Caki2 (cell line): ENCODE results near the gene PRORP. TPM values are rescaled to one million over a fixed set of nuclear protein-coding genes. Genes with fewer than 3 reads are reported as not detected.
"Not testable (repeated sequence)": the region's sequence is repeated elsewhere in the genome, so short reads cannot be mapped to it uniquely, and the experiment has no call there.

Source experiments
- DNase-seq: peaks from one replicate; pipeline ENCODE4 v3.0.0-alpha.2; 2015; ENCODE audit warnings: low read depth
- in situ Hi-C: cut with HindIII; loops from 2 replicates; pipeline ENCODE4 v1.10.0; 2016; ENCODE audit warnings: low sequenced_read_pairs, low pct_unique_long_range_greater_than_20kb, mixed read lengths
- total RNA-seq: library from RNA; depleted of rRNA; stranded (reverse); fragments of >200 nt; shearing (Covaris generic); gene quantifications from 2 replicates; pipeline ENCODE4 v1.2.3, GENCODE V29; 2014; ENCODE audit warnings: low replicate concordance; rRNA removed

The PRORP gene
- 22.8 and 40.7 TPM in 2 replicates for total RNA-seq

GRCh38 chr14:35121887-35122695, at the start of gene PRORP, which contains the start of gene PPP2R3C:
PRORP (plus strand) TSS chr14:35122552; CDS start chr14:35123246, 694 bp downstream.
PPP2R3C (minus strand) TSS chr14:35121990; CDS start chr14:35121959, 31 bp downstream.
- in situ Hi-C loops, result no loop called here
- peak; percentile 97 for DNase-seq

DNA sequence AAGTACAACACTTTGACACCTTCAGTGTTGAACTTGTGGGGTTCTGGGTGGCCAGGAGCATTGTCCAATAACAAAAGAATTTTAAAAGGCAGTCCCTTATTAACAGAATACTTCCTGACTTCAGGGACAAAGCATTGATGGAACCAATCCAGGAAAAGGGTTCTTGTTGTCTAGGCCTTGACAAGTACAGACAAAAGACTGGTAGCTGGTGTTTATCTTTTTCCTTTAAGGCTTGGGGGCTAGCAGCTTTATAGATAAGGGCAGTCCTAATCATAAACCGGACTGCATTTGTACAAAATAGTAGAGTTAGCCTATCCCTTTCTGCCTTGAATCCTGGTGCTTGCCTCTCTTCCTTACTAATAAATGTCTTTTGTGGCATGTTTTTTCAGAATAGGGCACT, 48.9 kb upstream of the PRORP start:
- no peak for DNase-seq
- in situ Hi-C loops, result no loop called here

DNA sequence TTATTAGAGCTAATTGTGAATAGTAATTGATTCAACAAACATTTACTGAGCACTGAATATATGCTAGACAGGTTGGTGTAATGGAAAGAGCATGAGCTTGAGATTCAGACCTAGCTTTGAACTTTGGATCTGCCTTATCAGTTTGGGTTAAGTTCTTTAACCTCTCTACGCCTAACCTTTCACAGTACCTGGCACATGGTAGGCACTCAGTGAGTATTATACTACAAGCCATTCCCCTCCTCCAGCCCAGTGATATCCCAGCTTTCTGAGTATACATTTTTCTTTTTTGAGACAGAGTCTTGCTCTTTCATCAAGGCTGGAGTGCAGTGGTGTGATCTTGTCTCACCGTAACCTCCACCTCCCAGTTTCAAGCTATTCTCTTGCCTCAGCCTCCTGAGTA, 44.3 kb upstream of the PRORP start:
- in situ Hi-C loops, result no loop called here
- DNase-seq, result no peak

GRCh38 chr14:35079742-35080141, 42.6 kb upstream of the PRORP start:
- in situ Hi-C loops, result no loop called here
- DNase-seq, result no peak

GRCh38 chr14:35083530-35084150, 38.7 kb upstream of the PRORP start:
- in situ Hi-C loops, result no loop called here
- no peak for DNase-seq

- in situ Hi-C loops, result no loop called here
- no peak for DNase-seq
Observed at GRCh38 chr14:35085441-35085840, 36.9 kb upstream of the PRORP start.

GRCh38 chr14:35088514-35088913, 33.8 kb upstream of the PRORP start:
- in situ Hi-C loops, result no loop called here
- DNase-seq, result no peak

- in situ Hi-C loops, DNase-seq: not testable (repeated sequence)
Observed at GRCh38 chr14:35094645-35095044, 27.7 kb upstream of the PRORP start.

DNA sequence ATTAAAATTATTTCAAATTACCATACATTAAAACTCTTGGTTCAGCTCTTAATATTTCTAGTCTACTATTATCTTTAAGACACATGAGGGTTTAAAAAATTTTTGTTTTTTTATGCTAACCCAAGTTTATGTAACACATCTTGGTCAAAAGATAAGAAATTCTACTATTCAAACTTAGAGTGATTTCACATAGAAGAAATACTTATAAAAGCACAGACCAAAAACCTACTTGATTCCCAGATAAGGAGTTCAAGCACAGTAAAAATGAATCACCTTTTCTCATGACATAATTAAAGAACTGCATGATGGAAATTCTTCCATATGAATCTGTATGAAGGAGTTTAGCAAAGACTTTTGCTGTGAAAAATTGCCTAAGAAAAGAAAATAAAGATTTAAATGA, 14.5 kb upstream of the PRORP start:
- in situ Hi-C loops, result no loop called here
- DNase-seq, result no peak

DNA sequence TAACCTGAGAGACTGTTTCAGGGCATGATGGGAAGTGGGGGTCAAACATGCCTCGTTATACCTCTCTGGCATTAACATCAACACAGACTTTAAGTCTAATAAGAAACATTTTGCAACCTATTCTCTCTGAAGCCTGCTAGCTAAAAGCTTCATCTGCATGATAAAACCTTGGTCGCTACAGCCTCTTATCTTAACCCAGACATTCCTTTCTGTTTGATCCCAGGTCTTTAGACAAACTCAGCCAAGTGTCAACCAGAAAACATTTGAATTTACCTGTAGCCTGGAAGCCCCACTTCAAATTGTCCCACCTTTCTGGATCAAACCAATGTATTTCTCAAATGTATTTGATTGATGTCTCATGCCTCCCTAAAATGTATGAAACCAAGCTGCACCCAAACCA, 9.7 kb upstream of the PRORP start:
- DNase-seq, result no peak
- in situ Hi-C loops, result no loop called here

DNA sequence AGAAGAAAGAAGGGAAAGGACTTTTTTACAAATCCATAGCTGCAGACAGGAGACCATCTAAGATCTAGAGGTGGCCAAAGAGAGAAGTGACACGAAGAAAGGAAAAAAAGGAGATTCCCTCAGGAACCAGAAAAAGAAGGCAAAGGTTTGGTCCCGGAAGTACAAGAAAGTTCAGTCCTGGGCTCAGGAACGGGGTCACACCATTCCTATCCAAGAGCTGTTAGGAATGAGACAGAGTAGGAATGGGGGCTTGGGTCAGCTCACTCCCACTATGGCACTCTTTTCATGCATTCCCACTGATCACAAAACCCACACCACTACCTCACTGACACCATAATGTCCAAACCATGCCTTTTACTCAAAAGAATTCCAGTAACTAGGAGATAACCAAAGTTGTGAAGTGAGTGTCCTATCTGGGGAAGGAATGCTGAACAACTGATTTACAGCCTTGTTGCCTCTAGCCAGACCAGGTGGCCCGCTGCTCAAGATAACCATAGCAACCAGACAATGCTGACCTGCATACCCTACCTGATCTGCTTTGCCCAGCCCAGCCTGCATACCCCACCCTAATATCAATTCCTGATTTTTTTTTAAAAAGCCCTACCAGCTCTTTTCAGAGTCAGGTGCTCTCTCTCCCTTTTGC, 8.9 kb upstream of the PRORP start:
- no peak for DNase-seq

GRCh38 chr14:35114036-35114435, 8.3 kb upstream of the PRORP start:
- in situ Hi-C loops, result no loop called here
- no peak for DNase-seq

More for the DNA sequence above, 8.9 kb upstream of the PRORP start:
- in situ Hi-C loops, result no loop called here

- in situ Hi-C loops, result no loop called here
- no peak for DNase-seq
Observed at GRCh38 chr14:35116242-35116641, 6.1 kb upstream of the PRORP start.

- in situ Hi-C loops, result no loop called here
- no peak for DNase-seq
Observed at GRCh38 chr14:35117112-35117511, 5.2 kb upstream of the PRORP start.

DNA sequence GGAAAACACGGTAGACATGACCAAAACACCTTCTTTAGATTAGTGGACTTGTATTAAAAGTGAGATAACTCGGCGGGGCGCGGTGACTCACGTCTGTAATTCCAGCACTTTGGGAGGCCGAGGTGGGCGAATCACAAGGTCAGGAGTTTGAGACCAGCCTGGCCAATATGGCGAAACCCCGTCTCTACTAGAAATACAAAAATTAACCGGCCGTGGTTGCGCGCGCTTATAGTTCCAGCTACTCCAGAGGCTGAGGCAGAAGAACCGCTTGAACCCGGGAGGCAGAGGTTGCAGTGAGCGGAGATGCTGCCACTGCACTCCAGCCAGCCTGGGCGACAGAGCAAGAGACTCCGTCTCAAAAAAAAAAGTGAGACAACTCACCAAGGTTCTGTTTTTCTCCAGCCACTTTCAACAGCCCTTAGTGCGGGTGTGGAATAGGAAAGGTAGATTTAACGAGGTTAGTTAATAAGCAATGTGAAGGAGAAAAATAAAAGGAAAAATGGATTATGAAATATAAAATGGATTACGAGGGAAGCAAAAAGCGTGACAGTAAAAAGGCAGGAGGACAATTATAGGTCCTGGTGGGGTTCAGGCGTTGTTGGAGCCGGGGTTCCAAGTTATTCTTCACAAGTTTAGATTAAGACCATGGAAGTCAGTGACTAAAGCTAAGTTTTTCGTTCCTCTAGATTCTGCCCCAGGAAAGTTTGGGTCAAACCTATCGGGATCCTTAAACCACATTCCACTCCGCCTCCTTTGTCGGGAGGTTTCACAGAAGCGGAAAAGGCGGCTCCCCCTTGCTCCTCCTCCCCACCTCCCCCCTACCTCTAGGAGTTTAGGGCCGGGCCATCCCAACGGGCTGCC, 1.1 kb upstream of the PRORP start:
- in situ Hi-C loops, result no loop called here
- no peak for DNase-seq

- DNase-seq, result no peak
- in situ Hi-C loops, result no loop called here
Observed at GRCh38 chr14:35122696-35123387, 490 bp downstream of the PRORP start.

- DNase-seq, result no peak
- in situ Hi-C loops, result no loop called here
Observed at GRCh38 chr14:35123388-35123703, 994 bp downstream of the PRORP start.

GRCh38 chr14:35124127-35124526, 1.8 kb downstream of the PRORP start:
- in situ Hi-C loops, result no loop called here
- no peak for DNase-seq
